GM19438 (cell line): ENCODE data around the gene NDUFAF2.
"Not testable (repeated sequence)": the region's sequence is repeated elsewhere in the genome, so short reads cannot be mapped to it uniquely, and the experiment has no call there.

Experiments
- ATAC-seq: cut with Tn5 transposase; IDR thresholded peaks from one replicate; pipeline ENCODE4 v1.9.1; 2021; ENCODE audit warnings: low read depth; ENCODE audit not compliant: unreplicated experiment

NDUFAF2 gene

DNA sequence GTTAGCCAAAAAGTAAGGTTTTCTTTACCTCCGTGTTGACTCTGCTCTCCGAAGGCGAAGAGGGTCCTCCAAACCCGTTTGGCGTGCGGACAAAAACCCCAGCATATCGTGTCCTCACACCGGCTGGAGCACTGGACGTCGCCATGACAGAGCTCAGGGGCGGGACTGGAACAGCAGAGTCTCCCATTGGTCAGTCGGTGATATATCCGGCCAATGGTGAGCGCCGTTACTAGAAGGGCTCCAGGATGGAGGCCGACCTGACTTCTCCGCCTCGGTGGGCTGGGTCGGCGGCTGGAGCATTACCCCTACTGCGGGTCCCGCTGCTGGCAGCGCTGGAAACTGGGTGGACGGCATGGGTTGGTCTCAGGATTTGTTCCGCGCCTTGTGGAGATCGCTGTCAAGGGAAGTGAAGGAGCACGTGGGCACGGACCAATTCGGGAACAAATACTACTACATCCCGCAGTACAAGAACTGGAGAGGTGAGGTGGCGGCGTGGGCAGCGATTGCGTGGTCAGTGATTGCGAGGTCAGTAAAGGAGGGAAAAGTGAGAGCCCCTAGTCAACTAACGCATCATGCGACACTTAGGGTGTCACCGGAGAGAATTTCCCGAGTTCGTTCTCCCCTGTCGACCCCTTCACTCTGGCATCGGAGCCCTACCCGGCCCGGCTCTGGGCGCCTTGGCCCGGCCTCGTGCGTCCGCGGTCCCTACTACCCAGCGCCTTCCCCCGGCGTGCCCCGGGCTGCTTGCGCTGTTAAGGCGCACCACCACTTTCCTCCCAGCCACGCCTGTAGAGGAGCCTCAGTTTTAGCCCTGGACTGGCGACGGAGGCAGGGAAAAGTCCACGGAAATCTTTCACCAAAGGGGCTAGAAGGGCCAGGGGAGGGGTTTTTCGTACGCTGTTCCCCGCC, at the start of gene NDUFAF2, which contains the start of gene ERCC8:
Gene NDUFAF2 (plus strand): TSS at position 302 of the 909 bp plus-strand sequence. CDS start 51 bp downstream, at position 353.
Gene ERCC8 (minus strand): TSS at position 167 of the 909 bp plus-strand sequence. CDS start 62 bp downstream, at position 105.
- peak; percentile 98 for ATAC-seq

- no peak for ATAC-seq
These were observed 48.0 kb upstream of the NDUFAF2 start for GRCh38 chr5:60896991-60897390.

- ATAC-seq = no peak
These were observed 41.6 kb upstream of the NDUFAF2 start for GRCh38 chr5:60903356-60903755.

- ATAC-seq = no peak
These were observed 28.4 kb upstream of the NDUFAF2 start for GRCh38 chr5:60916646-60917045.

DNA sequence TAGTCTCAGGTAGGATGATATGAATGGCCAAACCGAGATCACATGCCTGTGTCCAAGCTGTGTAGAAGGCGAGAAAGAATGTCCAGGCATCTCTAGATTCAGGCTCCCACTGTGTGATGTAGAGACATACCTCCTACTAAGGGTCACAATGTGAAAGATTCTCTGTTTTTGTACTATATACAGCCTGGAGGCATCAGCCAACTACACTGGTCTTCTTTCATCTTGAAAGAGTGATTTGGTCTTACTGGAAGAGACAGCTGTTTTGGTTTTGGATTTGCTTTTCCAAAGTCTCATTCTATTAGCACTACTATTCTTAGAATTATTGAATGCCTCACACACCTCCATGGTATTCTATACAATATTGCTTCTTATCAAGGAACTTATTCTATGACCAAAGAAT, 26.5 kb upstream of the NDUFAF2 start:
- ATAC-seq = no peak

DNA sequence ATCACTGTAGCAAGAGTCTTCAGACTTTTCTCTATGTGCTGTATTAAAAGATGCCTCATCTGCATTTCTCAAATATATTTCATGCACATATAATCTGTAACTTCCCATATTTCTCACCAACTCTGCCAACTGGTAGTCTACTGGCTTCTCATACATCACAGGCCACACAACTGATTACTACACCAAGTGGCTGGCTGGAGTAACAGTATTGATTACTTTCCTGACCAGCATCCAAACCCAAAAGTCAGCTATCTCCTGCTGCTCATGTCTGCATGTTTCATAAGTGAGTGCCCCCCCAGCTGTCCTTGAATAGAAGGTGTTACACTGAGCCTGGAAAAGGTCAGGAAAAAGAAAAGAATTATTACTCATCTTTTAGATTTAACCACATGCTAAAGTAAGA, 17.6 kb upstream of the NDUFAF2 start:
- ATAC-seq = no peak

DNA sequence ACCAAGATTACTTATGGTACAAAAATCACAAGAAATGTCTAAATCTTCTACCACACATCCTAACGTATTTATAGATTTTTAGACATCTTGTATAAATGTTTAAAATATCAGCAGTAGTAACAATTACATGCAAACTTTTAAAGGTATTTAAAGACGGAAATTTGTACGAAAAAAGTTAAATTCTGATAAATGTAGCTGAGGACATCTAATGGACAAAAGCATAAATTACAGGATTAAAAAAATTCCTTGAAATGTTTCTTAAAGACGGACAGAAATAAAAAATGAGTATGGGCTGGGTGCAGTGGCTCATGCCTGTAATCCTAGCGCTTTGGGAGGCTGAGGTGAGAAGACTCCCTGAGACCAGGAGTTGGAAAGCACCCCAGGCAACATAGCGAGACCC, 16.0 kb upstream of the NDUFAF2 start:
- ATAC-seq = no peak

GRCh38 chr5:60943624-60944023, 1.4 kb upstream of the NDUFAF2 start:
- no peak for ATAC-seq

DNA sequence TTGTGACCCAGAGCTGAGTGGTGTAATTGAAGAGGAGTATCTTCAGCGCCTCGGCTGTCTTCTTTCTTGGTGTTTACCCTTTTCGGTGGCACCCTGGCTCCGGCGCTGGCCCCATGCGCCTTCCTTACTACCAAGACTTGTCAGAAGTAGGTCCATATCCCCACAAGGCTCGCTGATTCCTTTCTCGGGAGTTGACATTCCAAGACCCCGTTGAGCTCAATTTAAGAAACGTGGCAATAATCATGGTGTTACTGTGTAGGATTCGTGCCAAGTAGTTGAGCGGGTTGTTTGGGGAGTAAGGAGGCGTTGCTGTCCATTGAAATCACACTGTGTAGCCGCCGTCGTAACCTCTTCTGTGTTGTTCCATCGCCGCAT, 795 bp downstream of the NDUFAF2 start:
- peak; percentile 34 for ATAC-seq

DNA sequence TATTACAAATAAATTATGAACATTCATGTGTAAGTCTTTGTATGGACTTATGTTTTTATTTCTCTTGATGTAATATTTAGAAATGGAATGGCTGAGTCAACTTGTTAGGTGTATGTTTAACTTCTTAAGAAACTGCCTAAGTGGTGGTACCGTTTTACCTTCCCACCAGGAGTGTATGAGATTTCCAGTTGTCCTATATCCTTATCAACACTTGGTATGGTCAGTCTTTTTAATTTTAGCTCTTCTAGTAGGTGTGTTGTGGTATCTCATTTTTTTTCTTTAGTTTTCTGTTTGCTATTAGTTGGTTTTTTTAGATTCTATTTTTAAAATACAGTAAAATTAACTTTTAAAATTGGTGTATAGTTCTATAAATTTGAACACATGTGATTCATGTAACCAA, 3.7 kb downstream of the NDUFAF2 start:
- ATAC-seq = no peak

DNA sequence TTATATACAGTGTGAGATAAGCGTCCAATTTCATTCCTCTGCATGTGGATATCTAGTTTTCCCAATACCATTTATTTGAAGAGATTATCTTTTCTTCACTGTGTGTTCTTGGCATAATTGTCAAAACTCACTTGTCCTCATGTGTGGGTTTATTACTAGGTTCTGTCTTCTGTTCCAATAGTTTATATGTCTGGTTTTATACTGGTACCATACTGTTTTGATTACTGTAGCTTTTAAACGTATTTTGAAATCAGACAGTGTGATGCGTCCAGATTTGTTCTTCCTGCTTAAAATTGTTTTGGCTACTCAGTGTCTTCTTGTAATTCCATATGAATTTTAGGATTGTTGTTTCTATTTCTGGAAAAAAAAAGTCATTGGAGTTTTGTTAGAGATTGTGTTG, 10.2 kb downstream of the NDUFAF2 start:
- no peak for ATAC-seq

- ATAC-seq = no peak
These were observed 13.1 kb downstream of the NDUFAF2 start for GRCh38 chr5:60958088-60958487.

DNA sequence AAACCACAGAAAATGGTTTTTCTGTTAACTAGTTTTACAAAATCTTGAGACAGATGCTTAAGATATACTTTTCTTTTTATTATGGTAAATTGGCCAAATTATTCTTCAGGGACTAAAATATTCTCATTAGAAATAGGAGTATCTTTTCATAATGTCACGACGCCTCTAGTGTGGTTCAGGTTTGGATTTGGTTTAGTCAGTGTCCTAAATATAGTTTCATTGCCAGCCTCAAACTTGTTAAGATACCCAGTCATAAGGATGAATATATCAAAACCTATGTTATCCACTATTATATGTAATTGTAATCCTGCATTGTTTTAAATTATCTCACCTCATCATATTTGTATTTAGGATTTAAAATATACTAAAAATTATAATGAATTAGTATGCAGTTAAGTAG, 13.7 kb downstream of the NDUFAF2 start:
- no peak for ATAC-seq

DNA sequence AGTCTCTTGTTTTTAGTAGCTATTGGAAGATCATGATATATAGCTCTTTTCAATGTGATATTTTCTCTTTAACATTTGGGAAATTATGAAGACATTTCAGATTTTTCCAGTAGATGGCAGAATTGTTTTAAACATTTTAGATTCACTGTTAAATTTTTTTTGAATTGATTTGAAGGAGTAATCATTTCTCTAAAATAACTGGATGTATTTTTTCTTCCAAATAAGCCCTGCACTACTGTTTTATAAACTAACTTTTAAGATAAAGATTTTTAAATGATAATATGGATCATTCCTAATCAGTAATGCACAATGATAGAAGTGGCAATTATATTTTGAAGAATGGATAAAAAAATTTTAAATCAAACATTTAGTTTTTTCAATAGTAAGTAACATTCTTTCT, 14.2 kb downstream of the NDUFAF2 start:
- no peak for ATAC-seq

- no peak for ATAC-seq
These were observed 15.6 kb downstream of the NDUFAF2 start for GRCh38 chr5:60960591-60960990.

DNA sequence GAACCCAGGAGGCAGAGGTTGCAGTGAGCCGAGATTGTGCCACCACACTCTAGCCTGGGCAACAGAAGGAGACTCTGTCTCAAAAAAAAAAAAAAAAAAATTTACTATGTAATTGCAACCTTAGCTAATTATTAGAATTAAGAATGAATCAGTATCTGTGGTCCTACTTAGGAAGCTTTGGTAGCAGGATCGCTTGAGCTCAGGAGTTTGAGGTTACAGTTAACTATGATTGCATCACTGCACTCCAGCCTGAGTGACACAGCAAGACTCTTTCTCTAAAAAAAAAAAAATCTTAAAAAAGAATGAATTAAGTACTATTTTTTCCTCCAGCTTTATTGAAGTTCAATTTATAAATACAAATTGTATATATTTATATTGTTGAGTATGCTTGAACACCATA, 16.7 kb downstream of the NDUFAF2 start:
- ATAC-seq = no peak

DNA sequence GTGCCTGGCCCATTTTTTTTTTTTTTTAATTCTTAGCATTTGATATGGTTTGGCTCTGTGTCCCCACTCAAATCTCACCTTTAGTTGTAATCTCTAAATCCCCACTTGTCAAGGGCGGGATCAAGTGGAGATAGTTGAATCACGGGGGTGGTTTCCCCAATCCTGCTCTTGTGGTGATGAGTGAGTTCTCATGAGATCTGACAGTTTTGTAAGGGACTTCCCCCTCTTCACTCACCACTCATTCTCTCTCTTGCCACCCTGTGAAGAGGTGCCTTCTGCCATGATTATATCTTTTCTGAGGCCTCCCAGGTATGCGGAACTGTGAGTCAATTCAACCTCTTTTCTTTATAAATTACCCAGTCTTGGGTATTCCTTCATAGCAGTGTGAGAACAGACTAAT, 27.2 kb downstream of the NDUFAF2 start:
- no peak for ATAC-seq

GRCh38 chr5:60977956-60978737, 33.1 kb downstream of the NDUFAF2 start:
- no peak for ATAC-seq

DNA sequence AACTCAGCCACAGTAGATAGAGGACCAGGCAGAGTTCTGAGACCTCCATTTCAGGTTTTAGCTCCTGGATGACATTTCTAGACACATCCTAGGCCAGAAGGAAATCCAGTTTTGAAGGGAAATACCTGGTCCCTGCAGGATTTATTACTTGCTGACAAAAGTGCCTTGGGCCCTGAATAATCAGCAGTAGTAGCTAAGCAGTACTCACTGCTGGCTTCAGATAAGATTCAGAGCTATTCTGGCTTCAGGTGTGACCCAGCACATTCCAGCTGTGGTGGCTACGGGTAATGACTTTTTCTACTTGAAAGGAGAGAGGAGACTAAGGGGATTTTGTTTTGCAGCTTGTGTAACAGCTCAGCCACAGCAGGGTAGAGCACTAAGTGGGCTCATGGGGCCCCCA, 34.0 kb downstream of the NDUFAF2 start:
- ATAC-seq = no peak

DNA sequence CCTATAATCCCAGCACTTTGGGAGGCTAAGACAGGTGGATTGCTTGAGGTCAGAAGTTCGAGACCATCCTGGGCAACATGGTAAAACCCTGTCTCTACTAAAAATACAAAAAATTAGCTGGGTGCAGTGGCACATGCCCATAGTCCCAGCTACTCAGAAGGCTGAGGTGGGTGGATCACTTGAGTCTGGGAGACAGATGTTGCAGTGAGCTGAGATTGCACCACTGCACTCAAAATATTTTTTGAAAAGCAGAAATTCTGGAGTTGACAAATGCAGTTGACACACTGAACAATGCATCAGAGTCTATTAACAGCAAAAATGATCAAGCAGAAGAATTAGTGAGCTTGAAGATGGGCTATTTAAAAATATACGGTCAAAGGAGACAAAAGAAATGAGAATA, 35.5 kb downstream of the NDUFAF2 start:
- ATAC-seq = no peak

DNA sequence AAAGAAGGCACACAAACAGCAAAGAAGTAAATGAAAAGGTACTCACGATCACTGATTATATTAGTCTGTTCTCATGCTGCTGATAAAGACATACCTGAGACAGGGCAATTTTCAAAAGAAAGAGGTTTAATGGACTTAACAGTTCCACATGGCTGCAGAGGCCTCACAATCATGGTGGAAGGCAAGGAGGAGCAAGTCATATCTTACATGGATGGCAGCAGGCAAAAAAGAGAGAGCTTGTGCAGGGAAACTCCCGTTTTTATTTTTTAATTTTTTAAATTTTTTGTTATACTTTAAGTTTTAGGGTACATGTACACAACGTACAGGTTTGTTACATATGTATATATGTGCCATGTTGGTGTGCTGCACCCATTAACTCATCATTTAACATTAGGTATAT, 37.1 kb downstream of the NDUFAF2 start:
- not testable (repeated sequence) for ATAC-seq

DNA sequence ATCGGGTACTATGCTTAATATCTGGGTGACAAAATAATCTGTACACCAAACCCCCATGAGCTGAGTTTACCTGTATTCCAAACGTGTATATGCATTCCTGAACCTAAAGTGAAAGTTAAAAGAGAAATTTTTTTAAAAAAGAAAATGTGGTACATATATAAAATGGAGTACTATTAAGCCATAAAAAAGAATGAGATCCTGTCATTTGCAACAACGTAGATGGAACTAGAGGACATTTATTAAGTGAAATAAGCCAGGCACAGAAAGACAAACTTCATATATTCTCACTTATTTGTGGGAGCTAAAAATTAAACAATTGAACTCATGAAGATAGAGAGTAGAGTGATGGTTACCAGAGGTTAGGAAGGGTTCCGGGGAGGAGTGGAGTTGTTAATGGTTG, 44.8 kb downstream of the NDUFAF2 start:
- ATAC-seq = no peak
